HG03103 (cell line): ENCODE measurements around the gene PSMC3IP.
"Not testable (repeated sequence)": the region's sequence is repeated elsewhere in the genome, so short reads cannot be mapped to it uniquely, and the experiment has no call there.

Experiments
- ATAC-seq: cut with Tn5 transposase; IDR thresholded peaks from one replicate; pipeline ENCODE4 v1.9.1; 2021; ENCODE audit warnings: low read depth; ENCODE audit not compliant: unreplicated experiment

The PSMC3IP gene

GRCh38 chr17:42577532-42578281, at the start of gene PSMC3IP:
Gene PSMC3IP (minus strand): TSS chr17:42577729. CDS start chr17:42577686, 43 bp downstream.
- ATAC-seq = peak; percentile 75

- no peak for ATAC-seq
Measured at GRCh38 chr17:42623732-42624596, 46.4 kb upstream of the PSMC3IP start.

- ATAC-seq = no peak
Measured at GRCh38 chr17:42623271-42623670, 45.7 kb upstream of the PSMC3IP start.

- not testable (repeated sequence) for ATAC-seq
Measured at GRCh38 chr17:42621987-42622386, 44.5 kb upstream of the PSMC3IP start.

GRCh38 chr17:42618442-42619150, 41.1 kb upstream of the PSMC3IP start:
- peak; percentile 77 for ATAC-seq

- ATAC-seq = no peak
Measured at GRCh38 chr17:42617956-42618431, 40.5 kb upstream of the PSMC3IP start.

GRCh38 chr17:42613699-42614295, 36.3 kb upstream of the PSMC3IP start:
- ATAC-seq = no peak

GRCh38 chr17:42612013-42612412, 34.5 kb upstream of the PSMC3IP start:
- no peak for ATAC-seq

GRCh38 chr17:42609814-42610801, 32.6 kb upstream of the PSMC3IP start:
- ATAC-seq = not testable (repeated sequence)

- ATAC-seq = peak; percentile 80
Measured at GRCh38 chr17:42609182-42609813, 31.8 kb upstream of the PSMC3IP start, which contains the start of the genes RETREG3 and TUBG1. Gene RETREG3 (minus strand): TSS chr17:42609374. CDS start chr17:42609324, 50 bp downstream. Gene TUBG1 (plus strand): TSS chr17:42609683. CDS start chr17:42609738, 55 bp downstream.

- ATAC-seq = peak; percentile 14
Measured at GRCh38 chr17:42608305-42609181, 31.0 kb upstream of the PSMC3IP start.

- no peak for ATAC-seq
Measured at GRCh38 chr17:42607769-42608168, 30.2 kb upstream of the PSMC3IP start.

GRCh38 chr17:42603318-42603717, 25.8 kb upstream of the PSMC3IP start:
- ATAC-seq = no peak

GRCh38 chr17:42598905-42599304, 21.4 kb upstream of the PSMC3IP start:
- ATAC-seq = no peak

- no peak for ATAC-seq
Measured at GRCh38 chr17:42596386-42596785, 18.9 kb upstream of the PSMC3IP start.

GRCh38 chr17:42591411-42591810, 13.9 kb upstream of the PSMC3IP start:
- ATAC-seq = no peak

- no peak for ATAC-seq
Measured at GRCh38 chr17:42590886-42591285, 13.4 kb upstream of the PSMC3IP start.
